Kidney epithelial cell (primary cell): ENCODE measurements around the gene CIT. TPM values are rescaled to one million over a fixed set of nuclear protein-coding genes. Genes with fewer than 3 reads are reported as not detected.

Source experiments
- DNase-seq: peaks from one replicate; pipeline ENCODE4 v3.0.0-alpha.2; 2010; ENCODE audit warnings: low read depth
- H3K27me3 ChIP-seq: 2 replicates; pipeline ENCODE4 v1.6.0; 2011; ENCODE audit warnings: low read length; ENCODE audit not compliant: control insufficient read depth, insufficient read depth
- H3K36me3 ChIP-seq: 2 replicates; pipeline ENCODE4 v1.5.1; 2011; ENCODE audit warnings: low read length; ENCODE audit not compliant: control insufficient read depth, insufficient read depth
- H3K4me3 ChIP-seq: 2 replicates; pipeline ENCODE4 v1.5.1; 2011; ENCODE audit warnings: low read depth, mild to moderate bottlenecking, control low read depth, low read length
- total RNA-seq: library from RNA; depleted of rRNA; stranded (reverse); fragments of >200 nt; gene quantifications from 2 replicates; pipeline ENCODE4 v1.2.3, GENCODE V29; 2015
- TF ChIP-seq, protein P1 (sequence below): IDR thresholded peaks from 2 replicates; pipeline ENCODE4 v1.5.1; 2011; ENCODE audit warnings: mild to moderate bottlenecking, moderate library complexity, low read length, control low read depth, inconsistent platforms; ENCODE audit not compliant: insufficient read depth, poor library complexity, severe bottlenecking

CIT gene
- total RNA-seq, 1 donor from 2014 or later, result 4.3 TPM

GRCh38 chr12:119666226-119666795 lies 210.8 kb downstream of the CIT start:
- no peak for DNase-seq
- TF ChIP-seq, protein P1, sequence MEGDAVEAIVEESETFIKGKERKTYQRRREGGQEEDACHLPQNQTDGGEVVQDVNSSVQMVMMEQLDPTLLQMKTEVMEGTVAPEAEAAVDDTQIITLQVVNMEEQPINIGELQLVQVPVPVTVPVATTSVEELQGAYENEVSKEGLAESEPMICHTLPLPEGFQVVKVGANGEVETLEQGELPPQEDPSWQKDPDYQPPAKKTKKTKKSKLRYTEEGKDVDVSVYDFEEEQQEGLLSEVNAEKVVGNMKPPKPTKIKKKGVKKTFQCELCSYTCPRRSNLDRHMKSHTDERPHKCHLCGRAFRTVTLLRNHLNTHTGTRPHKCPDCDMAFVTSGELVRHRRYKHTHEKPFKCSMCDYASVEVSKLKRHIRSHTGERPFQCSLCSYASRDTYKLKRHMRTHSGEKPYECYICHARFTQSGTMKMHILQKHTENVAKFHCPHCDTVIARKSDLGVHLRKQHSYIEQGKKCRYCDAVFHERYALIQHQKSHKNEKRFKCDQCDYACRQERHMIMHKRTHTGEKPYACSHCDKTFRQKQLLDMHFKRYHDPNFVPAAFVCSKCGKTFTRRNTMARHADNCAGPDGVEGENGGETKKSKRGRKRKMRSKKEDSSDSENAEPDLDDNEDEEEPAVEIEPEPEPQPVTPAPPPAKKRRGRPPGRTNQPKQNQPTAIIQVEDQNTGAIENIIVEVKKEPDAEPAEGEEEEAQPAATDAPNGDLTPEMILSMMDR, result no peak
- no peak overlapping the region for H3K4me3 ChIP-seq

DNA sequence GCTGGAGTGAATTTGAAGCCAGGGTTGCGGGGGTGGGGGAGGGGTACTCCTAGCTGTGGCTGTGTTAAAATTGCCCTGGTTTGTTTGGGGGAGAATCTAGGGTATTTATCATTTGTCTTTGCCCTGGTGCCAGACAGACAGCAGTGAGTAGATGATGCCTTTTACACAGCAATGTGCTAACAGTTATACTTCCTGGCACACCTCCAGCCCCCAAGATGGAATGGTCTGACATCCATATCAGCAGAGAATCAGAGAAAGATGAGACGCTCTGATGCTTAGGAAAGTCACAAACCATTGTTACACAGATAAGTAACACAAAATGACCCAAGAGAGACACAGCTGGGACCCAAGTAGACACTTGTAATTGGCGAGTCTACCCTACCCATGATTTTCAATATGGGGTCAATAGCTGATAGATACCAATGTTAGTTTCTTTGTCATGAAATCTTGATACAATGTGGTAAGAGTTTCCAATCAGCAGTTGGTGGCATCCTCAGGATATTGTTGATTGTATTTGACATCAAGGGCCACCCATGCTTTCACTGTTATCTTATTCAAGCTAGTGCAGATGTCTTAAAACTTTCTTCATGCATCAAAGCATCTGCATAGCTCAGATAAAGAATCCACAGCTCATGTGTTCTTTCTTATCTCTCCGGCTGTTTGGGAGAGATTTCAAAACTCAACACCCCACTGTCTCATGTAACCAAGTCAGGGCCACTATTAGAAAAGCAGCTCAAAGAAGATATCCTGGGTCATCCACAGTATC lies 211.8 kb downstream of the CIT start:
- H3K27me3 ChIP-seq, result no peaks in the 10 kb centered on the region
- no peaks in the 10 kb centered on the region for H3K36me3 ChIP-seq
- H3K4me3 ChIP-seq, result no peak overlapping the region
- TF ChIP-seq, protein P1, result no peak
- DNase-seq, result no peak

More at GRCh38 chr12:119666226-119666795, 210.8 kb downstream of the CIT start:
- Histone ChIP-seq H3K27me3 (no peaks in the 10 kb centered on the region), H3K36me3 (no peaks in the 10 kb centered on the region)

- TF ChIP-seq, protein P1, result no peak
- DNase-seq, result no peak
- no peaks in the 10 kb centered on the region for H3K27me3 ChIP-seq
- no peak overlapping the region for H3K4me3 ChIP-seq
- H3K36me3 ChIP-seq, result no peaks in the 10 kb centered on the region
Observed at GRCh38 chr12:119664642-119665041, 212.5 kb downstream of the CIT start.

DNA sequence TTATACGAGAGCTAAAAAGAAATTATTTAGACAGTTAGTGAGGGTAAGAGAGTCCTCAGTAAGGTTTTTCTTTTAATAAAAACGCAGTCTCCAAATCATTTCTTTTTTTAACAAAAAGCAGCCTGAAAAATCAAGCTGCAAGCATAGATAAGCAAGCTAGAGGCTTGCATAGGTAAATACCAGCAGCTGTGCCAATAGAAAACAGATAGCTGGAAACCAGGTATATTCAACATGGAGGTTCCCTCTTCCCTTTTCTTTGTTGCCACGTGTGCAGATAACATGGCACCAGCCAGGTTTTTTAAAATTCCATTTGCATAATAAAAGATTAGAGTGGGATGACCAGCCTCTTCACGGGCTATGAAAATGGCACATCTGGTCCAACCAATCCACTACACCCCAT lies 215.2 kb downstream of the CIT start:
- TF ChIP-seq, protein P1, result no peak
- Histone ChIP-seq H3K27me3 (no peaks in the 10 kb centered on the region), H3K36me3 (no peaks in the 10 kb centered on the region), H3K4me3 (no peak overlapping the region)
- no peak for DNase-seq

DNA sequence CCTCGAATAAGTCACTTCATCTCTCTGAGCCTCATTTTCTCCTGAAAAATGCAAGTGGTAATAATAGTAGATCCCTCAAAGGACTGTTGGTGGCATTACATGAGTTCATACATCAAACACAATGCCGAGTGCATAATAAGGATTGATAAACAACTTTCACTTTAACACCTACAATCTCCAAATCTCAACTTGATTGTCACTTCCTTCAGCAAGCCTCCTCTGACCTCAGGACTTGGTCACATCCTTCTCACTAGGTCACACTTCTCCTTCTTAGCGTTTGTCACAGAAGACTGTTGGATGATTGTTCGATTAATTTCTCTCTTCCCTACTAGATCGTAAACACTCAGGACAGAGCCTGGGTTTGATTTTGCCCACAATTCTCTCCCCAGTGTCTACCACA lies 217.0 kb downstream of the CIT start:
- Histone ChIP-seq H3K4me3 (no peak overlapping the region), H3K36me3 (no peaks in the 10 kb centered on the region), H3K27me3 (no peaks in the 10 kb centered on the region)
- TF ChIP-seq, protein P1, result no peak
- DNase-seq, result no peak
